SK-N-SH treated with all-trans-retinoic acid at 6 μM for 48 hours (cell line): ENCODE data around the gene TMEM37.

Experiments
- ATAC-seq: fragments of 200-7000 bp; cut with Tn5 transposase; 3 replicates; pipeline ENCODE4 v1.9.1; 2020; ENCODE audit warnings: mild to moderate bottlenecking, moderate library complexity
- ARNTL ChIP-seq: fragments of 450-650 bp; formaldehyde crosslinking; IDR thresholded peaks from 2 replicates; pipeline ENCODE4 v1.5.0; 2020; ENCODE audit warnings: low read depth, mild to moderate bottlenecking, moderate library complexity, borderline replicate concordance
- BACH2 ChIP-seq: fragments of 250-450 bp; sonication (Bioruptor Pico); IDR thresholded peaks from 2 replicates; pipeline ENCODE4 v1.9.0; 2021; ENCODE audit warnings: mild to moderate bottlenecking, borderline replicate concordance
- CREB5 ChIP-seq: fragments of 250-450 bp; sonication (Bioruptor Pico); IDR thresholded peaks from 2 replicates; pipeline ENCODE4 v1.5.1; 2020; ENCODE audit warnings: low read depth, mild to moderate bottlenecking, moderate library complexity
- CSDC2 ChIP-seq: fragments of 250-450 bp; sonication (Bioruptor Pico); IDR thresholded peaks from 2 replicates; pipeline ENCODE4 v1.5.0; 2020; ENCODE audit warnings: mild to moderate bottlenecking, moderate library complexity
- GLIS3 ChIP-seq: fragments of 250-450 bp; sonication (Bioruptor Pico); IDR thresholded peaks from 2 replicates; pipeline ENCODE4 v1.5.0; 2020; ENCODE audit warnings: mild to moderate bottlenecking, moderate library complexity
- ISL1 ChIP-seq: fragments of 250-450 bp; sonication (Bioruptor Pico); IDR thresholded peaks from 2 replicates; pipeline ENCODE4 v2.1.2; 2022; ENCODE audit warnings: mild to moderate bottlenecking, moderate library complexity
- OSR1 ChIP-seq: fragments of 250-450 bp; sonication (Bioruptor Pico); IDR thresholded peaks from 2 replicates; pipeline ENCODE4 v1.8.0; 2022; ENCODE audit warnings: moderate library complexity, mild to moderate bottlenecking, inconsistent platforms
- PPARA ChIP-seq: fragments of 250-450 bp; sonication (Bioruptor Pico); IDR thresholded peaks from 2 replicates; pipeline ENCODE4 v1.5.0; 2020; ENCODE audit warnings: mild to moderate bottlenecking, borderline replicate concordance
- RARB ChIP-seq: fragments of 250-450 bp; sonication (Bioruptor Pico); IDR thresholded peaks from 2 replicates; pipeline ENCODE4 v1.8.0; 2021; ENCODE audit warnings: mild to moderate bottlenecking, moderate library complexity
- SNAI2 ChIP-seq: fragments of 250-450 bp; sonication (Bioruptor Pico); IDR thresholded peaks from 2 replicates; pipeline ENCODE4 v1.5.0; 2020; ENCODE audit warnings: mild to moderate bottlenecking, moderate library complexity
- TCF4 ChIP-seq: fragments of 250-450 bp; sonication (Bioruptor Pico); IDR thresholded peaks from 2 replicates; pipeline ENCODE4 v1.8.0; 2021; ENCODE audit warnings: mild to moderate bottlenecking, moderate library complexity, borderline replicate concordance
- TOX ChIP-seq: fragments of 250-450 bp; sonication (Bioruptor Pico); IDR thresholded peaks from 2 replicates; pipeline ENCODE4 v1.8.0; 2021; ENCODE audit warnings: mild to moderate bottlenecking, moderate library complexity, borderline replicate concordance
- TSHZ2 ChIP-seq: fragments of 250-450 bp; sonication (Bioruptor Pico); IDR thresholded peaks from 2 replicates; pipeline ENCODE4 v1.5.0; 2020; ENCODE audit warnings: mild to moderate bottlenecking, moderate library complexity
- ZC3H10 ChIP-seq: fragments of 250-450 bp; sonication (Bioruptor Pico); IDR thresholded peaks from 2 replicates; pipeline ENCODE4 v1.5.1; 2021; ENCODE audit warnings: mild to moderate bottlenecking, moderate library complexity
- ZFP3 ChIP-seq: fragments of 250-450 bp; sonication (Bioruptor Pico); IDR thresholded peaks from 2 replicates; pipeline ENCODE4 v1.5.0; 2020; ENCODE audit warnings: mild to moderate bottlenecking, moderate library complexity
- ZFP30 ChIP-seq: fragments of 450-650 bp; formaldehyde crosslinking; IDR thresholded peaks from 2 replicates; pipeline ENCODE4 v1.5.0; 2022; ENCODE audit warnings: mild to moderate bottlenecking, moderate library complexity
- ZNF565 ChIP-seq: fragments of 450-650 bp; formaldehyde crosslinking; conservative IDR thresholded peaks from 2 replicates; pipeline ENCODE4 v1.5.0; 2020; ENCODE audit warnings: low read depth, mild to moderate bottlenecking, moderate library complexity
- ZNF70 ChIP-seq: fragments of 450-650 bp; formaldehyde crosslinking; IDR thresholded peaks from 2 replicates; pipeline ENCODE4 v1.5.0; 2020; ENCODE audit warnings: mild to moderate bottlenecking, moderate library complexity
- ZNF8 ChIP-seq: fragments of 450-650 bp; formaldehyde crosslinking; IDR thresholded peaks from 2 replicates; pipeline ENCODE4 v1.5.0; 2020; ENCODE audit warnings: mild to moderate bottlenecking, moderate library complexity
- TF ChIP-seq, protein P1 (sequence below): fragments of 250-450 bp; sonication (Bioruptor Pico); IDR thresholded peaks from 2 replicates; pipeline ENCODE4 v1.5.1; 2021; ENCODE audit warnings: mild to moderate bottlenecking, moderate library complexity
- TF ChIP-seq, protein P2 (sequence below): fragments of 250-450 bp; sonication (Bioruptor Pico); IDR thresholded peaks from 2 replicates; pipeline ENCODE4 v1.8.0; 2021; ENCODE audit warnings: low read depth, mild to moderate bottlenecking, moderate library complexity, borderline replicate concordance
- TF ChIP-seq, protein P3 (sequence below): fragments of 250-450 bp; sonication (Bioruptor Pico); IDR thresholded peaks from 2 replicates; pipeline ENCODE4 v1.8.0; 2020; ENCODE audit warnings: mild to moderate bottlenecking, moderate library complexity, borderline replicate concordance

TMEM37 gene

GRCh38 chr2:119440873-119441272 lies 9.2 kb downstream of the TMEM37 start:
- ATAC-seq: no peak
- TF ChIP-seq ZC3H10 (CRISPR knock-in tag) (no peak), PPARA (no peak), CREB5 (CRISPR knock-in tag) (no peak), RARB (CRISPR knock-in tag) (no peak), BACH2 (CRISPR knock-in tag) (no peak), TSHZ2 (CRISPR knock-in tag) (no peak), ZNF565 (CRISPR knock-in tag) (no peak), GLIS3 (CRISPR knock-in tag) (no peak), ZNF8 (no peak), ARNTL (CRISPR knock-in tag) (no peak), SNAI2 (CRISPR knock-in tag) (no peak), CSDC2 (no peak), TOX (CRISPR knock-in tag) (no peak), OSR1 (CRISPR knock-in tag) (no peak)
- TF ChIP-seq, protein P1, sequence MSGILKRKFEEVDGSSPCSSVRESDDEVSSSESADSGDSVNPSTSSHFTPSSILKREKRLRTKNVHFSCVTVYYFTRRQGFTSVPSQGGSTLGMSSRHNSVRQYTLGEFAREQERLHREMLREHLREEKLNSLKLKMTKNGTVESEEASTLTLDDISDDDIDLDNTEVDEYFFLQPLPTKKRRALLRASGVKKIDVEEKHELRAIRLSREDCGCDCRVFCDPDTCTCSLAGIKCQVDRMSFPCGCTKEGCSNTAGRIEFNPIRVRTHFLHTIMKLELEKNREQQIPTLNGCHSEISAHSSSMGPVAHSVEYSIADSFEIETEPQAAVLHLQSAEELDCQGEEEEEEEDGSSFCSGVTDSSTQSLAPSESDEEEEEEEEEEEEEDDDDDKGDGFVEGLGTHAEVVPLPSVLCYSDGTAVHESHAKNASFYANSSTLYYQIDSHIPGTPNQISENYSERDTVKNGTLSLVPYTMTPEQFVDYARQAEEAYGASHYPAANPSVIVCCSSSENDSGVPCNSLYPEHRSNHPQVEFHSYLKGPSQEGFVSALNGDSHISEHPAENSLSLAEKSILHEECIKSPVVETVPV (CRISPR knock-in tag): no peak

DNA sequence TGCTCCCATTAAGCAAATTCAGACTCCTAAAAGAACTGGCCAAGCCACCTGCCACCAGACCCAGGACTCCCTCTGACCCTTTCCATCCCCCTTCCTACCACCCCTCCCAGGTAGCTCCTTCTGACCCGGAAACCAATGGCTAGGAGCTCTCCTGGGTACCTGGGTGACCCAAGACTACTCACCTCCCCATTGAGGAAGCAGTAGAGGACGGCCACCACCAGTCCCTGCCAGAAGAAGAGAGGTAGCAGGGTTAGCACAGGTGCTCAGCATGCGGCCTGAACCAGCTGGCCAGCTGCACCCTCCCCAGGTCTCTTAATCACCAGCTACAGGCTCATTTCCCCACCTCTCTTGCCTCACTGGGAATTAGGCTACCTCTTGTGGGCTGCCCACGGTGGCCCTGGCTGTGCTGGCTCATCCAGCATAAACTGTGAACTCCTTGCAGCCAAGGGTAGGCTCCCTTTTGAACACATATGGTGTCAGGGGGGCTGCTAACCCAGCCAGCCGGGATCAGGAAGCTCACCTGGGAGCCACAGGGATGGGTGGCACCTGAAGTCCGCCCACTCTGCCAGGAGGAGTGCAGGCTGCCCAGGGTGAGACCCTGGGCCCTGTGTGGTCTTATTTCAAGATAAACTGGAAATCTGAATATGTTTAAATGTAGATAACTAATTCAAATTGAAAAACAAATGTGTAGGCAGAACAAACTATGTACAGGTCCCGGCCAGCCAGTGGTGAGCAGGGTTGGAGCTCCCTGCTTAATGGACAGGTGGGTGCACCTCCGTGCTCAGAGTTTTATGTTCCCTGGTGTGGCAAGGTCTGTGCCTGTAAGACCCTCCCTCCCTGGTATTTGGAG lies 9.9 kb downstream of the TMEM37 start:
- TF ChIP-seq ZNF8 (no peak), ZNF565 (CRISPR knock-in tag) (no peak), TCF4 (CRISPR knock-in tag) (no peak), SNAI2 (CRISPR knock-in tag) (no peak), ZFP3 (CRISPR knock-in tag) (no peak), ZFP30 (no peak), OSR1 (CRISPR knock-in tag) (no peak), ZC3H10 (CRISPR knock-in tag) (no peak), ARNTL (CRISPR knock-in tag) (no peak), TSHZ2 (CRISPR knock-in tag) (no peak)
- TF ChIP-seq, protein P2, sequence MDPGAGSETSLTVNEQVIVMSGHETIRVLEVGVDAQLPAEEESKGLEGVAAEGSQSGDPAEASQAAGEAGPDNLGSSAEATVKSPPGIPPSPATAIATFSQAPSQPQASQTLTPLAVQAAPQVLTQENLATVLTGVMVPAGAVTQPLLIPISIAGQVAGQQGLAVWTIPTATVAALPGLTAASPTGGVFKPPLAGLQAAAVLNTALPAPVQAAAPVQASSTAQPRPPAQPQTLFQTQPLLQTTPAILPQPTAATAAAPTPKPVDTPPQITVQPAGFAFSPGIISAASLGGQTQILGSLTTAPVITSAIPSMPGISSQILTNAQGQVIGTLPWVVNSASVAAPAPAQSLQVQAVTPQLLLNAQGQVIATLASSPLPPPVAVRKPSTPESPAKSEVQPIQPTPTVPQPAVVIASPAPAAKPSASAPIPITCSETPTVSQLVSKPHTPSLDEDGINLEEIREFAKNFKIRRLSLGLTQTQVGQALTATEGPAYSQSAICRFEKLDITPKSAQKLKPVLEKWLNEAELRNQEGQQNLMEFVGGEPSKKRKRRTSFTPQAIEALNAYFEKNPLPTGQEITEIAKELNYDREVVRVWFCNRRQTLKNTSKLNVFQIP: no peak
- ATAC-seq: no peak

DNA sequence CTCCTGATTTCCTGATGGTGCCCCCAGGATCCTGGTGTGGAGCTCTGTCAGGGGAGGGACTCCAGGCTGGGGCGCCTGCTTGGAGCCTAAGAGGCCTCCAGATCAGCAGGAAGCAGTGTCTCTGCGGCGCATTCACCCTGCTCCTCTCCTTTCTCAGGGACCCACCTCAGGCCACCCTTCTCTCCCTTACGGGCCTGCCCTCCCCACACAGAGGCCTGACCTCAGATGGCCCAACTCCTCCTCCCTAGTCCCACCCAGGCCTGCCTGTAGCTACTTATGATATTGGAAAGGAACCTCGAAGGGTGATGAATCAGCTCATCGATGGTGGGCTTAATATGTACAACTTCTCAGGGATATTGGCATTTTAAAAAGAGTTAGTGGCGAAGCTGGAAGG lies 10.6 kb downstream of the TMEM37 start:
- ATAC-seq: no peak
- TF ChIP-seq, protein P2: no peak
- no peak for TF ChIP-seq ZFP3 (CRISPR knock-in tag)
- TF ChIP-seq TOX (CRISPR knock-in tag): no peak
- no peak for TF ChIP-seq OSR1 (CRISPR knock-in tag)
- no peak for TF ChIP-seq GLIS3 (CRISPR knock-in tag)
- TF ChIP-seq, protein P3, sequence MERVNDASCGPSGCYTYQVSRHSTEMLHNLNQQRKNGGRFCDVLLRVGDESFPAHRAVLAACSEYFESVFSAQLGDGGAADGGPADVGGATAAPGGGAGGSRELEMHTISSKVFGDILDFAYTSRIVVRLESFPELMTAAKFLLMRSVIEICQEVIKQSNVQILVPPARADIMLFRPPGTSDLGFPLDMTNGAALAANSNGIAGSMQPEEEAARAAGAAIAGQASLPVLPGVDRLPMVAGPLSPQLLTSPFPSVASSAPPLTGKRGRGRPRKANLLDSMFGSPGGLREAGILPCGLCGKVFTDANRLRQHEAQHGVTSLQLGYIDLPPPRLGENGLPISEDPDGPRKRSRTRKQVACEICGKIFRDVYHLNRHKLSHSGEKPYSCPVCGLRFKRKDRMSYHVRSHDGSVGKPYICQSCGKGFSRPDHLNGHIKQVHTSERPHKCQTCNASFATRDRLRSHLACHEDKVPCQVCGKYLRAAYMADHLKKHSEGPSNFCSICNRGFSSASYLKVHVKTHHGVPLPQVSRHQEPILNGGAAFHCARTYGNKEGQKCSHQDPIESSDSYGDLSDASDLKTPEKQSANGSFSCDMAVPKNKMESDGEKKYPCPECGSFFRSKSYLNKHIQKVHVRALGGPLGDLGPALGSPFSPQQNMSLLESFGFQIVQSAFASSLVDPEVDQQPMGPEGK (CRISPR knock-in tag): no peak
- no peak for TF ChIP-seq ZNF565 (CRISPR knock-in tag)
- no peak for TF ChIP-seq TCF4 (CRISPR knock-in tag)
- no peak for TF ChIP-seq ISL1 (CRISPR knock-in tag)
- no peak for TF ChIP-seq PPARA
- no peak for TF ChIP-seq ZNF8
- no peak for TF ChIP-seq RARB (CRISPR knock-in tag)
- no peak for TF ChIP-seq ZC3H10 (CRISPR knock-in tag)
- TF ChIP-seq ARNTL (CRISPR knock-in tag): no peak
- TF ChIP-seq ZNF70 (CRISPR knock-in tag): no peak
- no peak for TF ChIP-seq SNAI2 (CRISPR knock-in tag)
